ENCODE results near the gene CHMP4B.

CHMP4B gene

DNA sequence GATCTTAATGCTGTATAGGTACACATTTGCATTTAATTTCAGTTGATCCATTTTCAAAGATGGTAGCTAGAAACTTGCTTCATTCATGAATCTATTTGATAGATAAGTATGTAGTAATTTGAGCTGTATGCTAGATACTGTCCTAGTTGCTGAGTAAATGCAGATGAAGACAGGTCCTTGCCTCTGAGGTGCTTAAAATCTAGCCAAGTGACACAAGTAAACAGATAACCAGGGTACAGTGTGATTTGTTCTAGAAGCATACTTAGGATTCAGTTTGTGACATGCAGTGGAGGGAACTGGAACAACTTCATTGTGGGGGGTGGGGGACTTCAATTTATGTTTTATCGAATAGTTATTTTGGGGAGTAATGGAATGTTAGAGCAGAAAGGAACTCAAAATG is 9.2 kb downstream of the CHMP4B start:
- DNase-seq (ENCODE audit: low read depth), result no peak

DNA sequence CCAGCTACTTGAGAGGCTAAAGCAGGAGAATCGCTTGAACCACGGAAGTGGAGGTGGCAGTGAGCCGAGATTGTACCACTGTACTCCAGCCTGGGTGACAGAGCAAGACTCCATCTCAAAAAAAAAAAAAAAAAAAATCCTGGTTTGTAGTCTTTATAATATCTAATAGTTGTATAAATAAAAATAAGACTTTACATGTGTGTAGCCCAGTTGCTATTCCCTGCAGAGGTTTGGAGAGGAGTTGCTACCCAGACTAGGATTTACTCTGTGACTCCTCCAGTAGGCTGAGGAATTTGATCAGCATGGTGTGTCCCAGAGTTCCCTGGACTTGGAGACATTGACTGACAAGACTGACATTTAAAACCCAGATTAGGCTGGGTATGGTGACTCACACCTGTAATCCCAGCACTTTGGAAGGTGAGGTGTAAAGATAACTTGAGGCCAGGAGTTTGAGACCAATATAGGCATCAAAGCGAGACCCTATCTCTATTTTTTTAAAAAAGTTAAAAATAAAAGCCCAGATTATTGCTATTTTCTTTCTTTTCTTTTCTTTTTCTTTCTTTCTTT is 10.2 kb downstream of the CHMP4B start:
- DNase-seq (ENCODE audit: low read depth), result no peak

DNA sequence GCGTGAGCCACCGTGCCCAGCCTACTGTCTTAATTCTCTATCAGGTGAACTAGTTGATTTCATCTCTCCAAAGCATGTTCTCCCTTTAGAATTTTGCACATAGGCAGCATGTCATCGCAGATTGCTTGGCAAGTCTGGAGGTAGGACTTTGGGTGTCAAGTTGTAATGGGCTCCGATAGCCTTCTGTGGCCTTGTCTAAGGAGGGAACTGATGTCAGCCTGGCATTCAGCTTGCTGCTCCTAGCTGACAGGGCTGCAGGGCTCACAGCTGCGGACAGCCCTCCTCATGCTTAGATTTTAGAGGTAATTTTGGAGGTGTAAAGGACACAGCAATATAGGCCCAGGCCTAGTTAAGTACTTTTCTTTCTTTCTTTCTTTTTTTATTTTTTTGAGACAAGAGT is 11.3 kb downstream of the CHMP4B start:
- DNase-seq (ENCODE audit: low read depth), result no peak

DNA sequence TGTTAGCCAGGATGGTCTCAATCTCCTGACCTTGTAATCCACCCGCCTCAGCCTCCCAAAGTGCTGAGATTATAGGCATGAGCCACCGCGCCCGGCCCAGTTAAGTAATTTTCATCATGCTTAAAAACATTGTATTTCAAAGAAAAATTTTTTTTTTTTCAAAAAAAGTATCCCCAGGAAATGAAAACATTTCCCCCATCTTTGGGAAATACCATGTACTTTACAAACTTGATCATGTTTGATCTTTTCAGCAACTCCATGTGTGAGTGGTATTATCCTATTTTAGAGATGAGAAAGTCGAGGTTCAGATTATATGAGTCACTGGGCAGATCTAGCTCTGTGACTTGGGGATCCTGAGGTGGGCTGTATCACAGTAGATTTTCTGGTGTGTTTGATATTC is 11.8 kb downstream of the CHMP4B start:
- no peak for DNase-seq (ENCODE audit: low read depth)

DNA sequence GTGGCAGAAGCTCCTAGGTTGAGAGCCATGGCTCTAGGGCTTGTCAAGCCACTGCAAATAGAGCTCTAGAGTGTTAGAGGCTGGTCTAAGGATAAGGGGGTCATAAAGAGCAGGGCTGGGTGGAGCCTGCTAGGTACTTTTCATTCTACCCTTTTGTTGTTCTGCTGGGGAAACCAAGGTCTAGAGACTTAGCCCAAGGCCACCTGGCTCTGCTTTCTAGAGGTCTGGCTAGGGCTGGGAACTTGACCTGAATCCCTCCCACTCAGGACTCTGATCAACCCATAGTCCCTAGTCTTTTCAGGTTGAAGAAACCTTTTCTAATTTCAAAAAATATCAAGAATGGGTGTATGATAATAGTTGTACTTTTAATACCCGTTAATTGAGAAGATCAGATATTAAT is 13.7 kb downstream of the CHMP4B start:
- DNase-seq (ENCODE audit: low read depth), result no peak

DNA sequence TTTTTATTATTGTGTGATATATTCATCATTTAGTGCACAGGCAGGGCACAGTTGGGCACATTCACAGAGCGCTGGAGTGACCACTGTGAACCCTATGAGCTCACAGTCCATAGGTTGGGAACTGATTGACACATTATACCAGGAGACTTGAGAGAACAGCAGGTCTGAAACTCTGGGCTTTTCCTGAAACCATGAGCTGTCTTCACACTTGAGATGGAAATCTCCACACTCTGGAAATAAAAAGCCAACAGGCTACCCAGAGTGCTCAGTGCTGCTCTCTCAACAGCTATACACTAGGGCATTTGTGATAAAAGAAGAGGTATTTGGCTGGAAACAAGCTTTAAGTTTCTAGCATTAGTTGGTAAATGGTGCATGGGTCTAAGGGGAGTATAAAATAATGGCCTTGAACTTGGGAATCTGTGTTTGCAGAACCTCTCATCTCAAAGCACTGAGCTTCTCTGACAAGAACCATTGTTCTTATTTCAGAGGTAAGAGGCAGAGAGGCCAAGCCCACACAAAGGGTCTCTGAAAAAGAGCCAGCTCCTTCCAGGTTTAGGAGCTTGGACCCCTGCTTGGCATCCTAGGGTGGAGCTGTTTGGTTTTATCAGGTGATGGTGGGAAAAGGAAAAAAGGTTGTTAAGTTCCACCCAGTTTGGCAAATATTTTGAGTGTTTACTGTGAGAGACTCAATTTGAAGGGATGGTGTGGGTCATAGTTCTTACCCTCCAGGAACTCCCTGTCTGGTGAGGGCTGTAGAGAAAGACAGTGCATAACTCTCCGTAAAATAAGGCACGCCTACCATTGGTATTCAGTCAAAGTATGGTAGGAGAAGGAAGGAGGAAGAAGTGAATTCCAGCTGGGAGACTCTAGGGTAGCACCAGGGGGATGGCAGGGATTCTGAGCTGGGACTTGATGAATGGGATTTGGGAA is 14.5 kb downstream of the CHMP4B start:
- DNase-seq (ENCODE audit: low read depth), result no peak

DNA sequence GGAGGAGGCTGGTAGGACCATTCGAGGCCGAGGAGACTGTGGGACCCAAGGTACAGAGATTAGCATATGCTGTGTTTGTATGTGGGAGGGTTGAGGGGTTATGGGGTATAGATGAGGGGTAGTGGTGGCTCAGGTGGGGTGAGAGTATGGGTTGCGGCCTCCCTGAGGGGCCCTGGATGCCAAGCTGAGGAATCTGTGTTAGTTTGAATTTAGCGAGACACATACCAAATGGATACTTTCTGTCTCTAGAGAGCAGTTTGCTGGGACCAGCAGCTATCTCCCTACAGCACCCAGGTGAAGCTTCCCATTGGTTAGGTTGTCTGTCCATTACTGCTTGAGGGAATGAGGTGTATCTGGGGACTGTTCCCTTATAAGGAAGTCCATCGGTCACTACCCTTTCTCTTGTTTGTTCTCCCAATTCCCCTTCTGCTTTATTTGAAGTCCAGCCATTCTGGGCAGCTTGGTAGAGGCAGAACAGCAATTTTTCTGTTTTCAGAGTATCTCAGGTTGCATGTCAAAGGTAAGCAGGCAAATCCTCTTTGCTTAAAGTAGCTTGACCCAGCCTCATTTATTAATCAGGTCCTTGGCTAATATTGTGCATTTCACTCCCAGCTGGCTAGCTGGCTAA is 15.2 kb downstream of the CHMP4B start:
- DNase-seq (ENCODE audit: low read depth), result no peak

DNA sequence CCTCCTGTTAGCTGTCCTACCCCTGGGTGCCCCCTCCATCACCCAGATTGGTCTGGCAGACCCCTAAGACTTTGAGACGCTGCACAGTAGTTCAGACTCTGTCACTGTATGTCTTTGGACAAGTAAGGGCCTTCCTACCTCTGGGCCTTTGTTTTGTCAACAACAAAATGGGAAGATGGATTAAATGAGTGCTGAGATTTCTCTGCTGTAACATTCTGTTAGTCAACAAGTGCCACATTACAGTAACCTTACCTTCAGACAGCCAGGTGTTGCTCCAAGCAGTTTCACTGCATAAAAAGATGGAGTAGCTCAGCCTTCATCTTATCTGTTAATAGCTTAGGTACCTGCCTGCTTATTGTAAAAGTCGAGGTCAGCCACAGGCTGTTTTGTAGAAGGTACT is 16.0 kb downstream of the CHMP4B start:
- DNase-seq (ENCODE audit: low read depth), result no peak

DNA sequence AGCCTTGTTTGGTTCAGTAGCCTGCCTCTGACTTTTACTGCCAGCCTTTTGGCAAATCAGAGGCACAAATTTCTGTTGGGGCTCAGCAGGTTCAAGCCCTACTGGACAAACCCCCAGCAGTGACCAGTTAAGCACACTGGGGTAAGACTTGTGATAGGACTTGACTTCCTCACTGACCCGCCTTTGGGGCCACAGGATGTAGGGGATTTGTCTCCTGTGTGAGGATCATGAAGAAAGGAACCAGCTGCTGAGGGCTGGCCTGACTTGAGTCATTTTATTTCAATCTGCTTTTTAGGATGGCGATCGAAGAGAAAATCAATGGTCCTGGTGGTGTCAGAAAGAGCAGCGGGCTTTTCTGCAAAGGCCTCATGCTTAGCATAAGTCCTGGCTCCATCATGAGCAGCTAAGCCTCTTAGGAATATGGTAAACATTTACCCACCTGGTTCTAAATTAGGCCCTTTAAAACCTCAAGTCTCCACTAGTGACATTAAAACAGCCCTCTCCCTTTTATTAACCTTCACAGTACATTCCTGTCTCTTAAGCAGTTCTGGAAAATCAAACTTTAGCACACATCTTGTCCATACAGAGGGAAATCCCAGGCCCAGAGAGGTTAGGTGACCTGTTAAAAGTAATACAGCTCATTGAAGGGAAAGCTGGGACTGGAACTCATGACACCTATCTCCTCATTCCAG is 16.6 kb downstream of the CHMP4B start:
- no peak for DNase-seq (ENCODE audit: low read depth)

DNA sequence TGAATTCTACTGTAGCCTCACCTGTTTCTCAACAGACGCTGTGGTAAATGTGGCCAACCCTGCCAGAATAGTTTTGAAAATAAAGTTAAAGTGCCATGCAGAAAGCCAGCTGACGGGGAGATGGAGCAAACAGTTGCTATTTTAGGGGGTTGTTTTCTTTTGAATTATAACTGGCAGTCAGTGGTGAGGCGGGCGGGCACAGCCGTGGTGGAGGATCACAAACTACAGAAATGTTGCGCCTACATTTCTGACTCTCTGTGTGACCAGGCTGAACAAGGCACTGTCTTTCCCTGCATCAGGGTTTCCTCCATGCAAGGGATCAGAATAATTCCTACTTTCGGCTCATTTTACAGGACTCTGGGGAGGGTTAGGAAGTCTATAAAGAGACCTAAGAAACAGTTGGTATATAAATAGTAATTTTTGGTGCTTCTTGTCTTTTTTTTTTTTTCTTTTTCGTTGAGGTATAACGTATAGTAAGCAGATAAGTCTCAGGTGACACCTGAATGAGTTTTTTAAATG is 17.2 kb downstream of the CHMP4B start:
- DNase-seq (ENCODE audit: low read depth), result no peak

DNA sequence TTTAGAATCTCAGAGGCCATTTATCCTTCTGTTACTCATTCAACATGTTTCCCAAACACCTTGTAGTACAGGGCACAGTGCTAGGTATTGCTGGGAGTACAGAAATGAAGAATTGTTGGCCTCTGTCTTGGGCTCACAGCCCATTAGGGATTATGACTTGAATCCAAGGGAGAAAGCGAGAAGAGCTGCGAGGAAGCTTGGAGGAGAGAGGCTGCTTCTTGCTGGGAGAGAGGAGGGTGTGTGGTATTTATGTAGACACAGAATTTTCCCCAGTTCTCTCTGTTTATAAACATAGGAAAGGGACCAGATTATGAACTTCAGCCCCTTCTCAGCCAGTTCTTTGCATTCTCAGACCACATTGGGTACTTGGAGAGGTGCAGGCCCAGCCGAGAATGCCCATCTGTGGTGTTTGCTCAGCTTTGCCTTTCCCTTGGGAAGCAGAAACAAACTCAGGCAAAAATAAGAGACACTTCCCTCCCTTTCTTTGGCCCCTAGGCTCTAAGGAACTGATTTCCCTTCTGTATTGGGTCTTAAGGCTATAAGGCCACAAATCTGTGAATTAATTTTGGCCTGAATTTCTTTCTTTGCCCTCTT is 17.9 kb downstream of the CHMP4B start:
- DNase-seq (ENCODE audit: low read depth), result no peak

DNA sequence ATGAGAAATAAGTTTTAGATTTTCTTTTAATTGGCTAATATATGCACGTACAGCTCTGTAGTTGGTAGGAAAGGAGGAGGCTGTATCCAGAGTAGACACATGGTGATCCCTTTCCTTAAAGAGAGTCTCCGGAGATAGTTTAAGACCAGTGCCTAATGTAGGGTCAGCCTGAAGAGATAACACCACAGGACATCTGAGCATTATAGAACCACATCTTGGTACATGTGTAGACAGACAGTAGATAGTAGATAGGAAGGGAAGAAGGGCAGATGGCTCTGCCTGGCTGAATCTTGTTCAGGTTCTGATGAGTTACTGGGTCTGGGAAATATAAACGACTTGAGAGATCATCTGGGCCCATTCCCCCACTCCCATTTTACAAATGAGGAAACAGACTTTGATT is 18.5 kb downstream of the CHMP4B start:
- no peak for DNase-seq (ENCODE audit: low read depth)

DNA sequence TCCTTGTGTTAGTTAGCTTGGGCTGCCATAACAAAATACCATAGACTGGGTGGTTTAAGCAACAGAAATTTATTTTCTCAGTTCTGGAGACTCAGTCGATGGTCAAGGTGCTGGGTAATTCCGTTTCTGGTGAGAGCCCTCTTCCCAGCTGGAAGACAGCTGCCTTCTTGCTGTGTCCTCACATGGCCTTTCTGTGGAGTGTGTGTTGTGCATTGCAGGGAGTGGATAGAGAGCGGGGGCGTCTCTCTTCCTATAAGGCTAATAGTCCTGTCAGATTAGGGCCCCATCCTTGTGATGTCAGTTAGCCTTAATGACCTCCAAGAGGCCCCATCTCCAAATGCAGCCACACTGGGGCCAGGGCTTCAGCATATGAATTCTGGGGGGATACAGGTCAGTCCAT is 19.2 kb downstream of the CHMP4B start:
- no peak for DNase-seq (ENCODE audit: low read depth)

DNA sequence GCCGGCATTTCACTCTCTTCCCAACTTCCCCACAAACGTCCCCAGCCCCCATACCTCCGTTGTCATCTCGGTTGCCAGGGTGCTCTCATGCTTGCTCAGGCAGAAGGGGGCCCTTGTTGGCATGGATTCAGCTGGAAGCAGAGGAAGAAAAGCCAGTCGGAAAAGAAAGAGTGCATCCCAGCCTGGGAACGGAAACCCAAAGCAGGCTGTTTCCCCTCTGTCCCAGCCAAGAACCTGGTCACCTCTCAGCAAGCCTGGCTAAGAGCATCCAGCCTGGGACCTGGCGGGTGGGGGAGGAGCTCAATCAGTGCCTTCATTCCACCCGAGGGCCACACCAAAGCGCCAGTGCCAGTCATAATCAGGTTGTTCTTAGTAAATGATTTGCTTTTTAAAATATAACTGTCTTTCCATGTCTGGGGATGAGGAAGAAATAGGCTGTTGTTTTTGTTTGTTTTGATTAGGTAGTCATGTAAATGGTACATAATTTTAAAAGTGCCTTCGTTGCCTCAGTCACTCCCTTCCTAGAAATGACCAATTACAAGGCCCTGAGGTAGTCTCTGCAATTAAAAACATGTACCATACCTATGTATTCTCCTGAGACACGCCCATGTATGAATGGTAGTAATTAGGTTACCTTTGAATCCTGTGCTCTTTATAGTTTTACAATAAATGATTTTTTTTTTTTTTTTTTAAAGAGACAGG is 21.1 kb downstream of the CHMP4B start:
- no peak for DNase-seq (ENCODE audit: low read depth)

DNA sequence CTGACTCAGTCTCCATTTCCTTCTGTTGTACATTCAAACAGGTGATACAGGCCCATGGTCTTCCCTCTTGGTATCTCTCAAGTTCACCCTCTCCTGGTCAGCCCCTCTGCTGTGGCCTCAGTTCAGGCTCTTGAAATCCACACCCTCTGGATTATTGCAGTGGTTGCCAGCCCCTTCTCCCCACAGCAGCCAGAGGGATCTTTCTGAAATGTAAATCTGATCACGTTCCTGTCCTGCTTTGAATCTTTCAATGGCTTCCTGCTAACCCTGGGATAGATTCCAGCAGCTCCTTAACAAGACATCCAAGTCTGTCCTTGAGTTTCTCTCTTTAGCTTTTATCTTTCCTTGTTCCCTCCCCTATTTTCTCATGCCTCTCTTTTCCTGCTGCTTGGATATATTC is 22.2 kb downstream of the CHMP4B start:
- no peak for DNase-seq (ENCODE audit: low read depth)

DNA sequence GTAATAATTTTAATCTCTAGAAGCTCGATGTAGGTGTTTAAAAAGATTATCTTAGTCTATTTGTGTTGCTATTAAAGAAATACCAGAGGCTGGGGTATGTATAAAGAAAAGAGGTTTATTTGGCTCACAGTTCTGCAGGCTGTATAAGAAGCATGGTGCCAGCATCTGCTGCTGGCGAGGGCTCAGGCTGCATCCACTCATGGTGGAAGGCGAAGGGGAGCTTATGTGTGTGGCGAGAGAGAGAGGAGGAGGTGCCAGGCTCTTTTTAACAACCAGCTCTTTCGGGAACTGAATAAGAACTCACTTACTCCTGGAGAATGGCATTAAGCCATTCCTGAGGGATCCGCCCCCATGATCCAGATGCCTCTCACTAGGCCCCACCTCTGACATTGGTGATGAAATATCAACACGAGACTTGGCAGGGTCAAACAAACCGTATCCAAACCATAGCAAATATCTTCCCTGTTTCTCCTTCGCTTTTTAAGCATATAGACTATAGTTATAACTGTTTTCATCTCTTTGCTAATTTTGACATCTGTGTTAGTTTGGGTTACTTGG is 24.5 kb downstream of the CHMP4B start:
- no peak for DNase-seq (ENCODE audit: low read depth)

DNA sequence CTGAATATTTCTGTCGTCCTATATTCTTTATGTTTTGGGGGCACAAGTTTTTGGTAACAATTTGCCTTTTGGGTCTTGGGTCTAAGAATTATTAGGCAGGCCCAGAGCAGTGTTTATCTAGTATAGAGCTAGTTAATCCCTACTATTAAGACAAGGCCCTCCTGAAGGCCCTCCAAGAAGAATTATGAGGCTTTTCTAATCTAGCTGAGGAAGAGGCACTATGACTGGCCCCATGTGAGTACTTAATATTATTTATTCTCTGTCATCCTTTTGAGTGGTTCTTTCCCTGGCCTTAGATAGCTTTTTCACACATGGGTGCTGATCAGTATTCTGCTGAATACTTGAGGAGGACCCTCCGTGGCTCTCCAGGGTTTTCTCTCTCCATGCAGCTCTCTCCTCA is 25.1 kb downstream of the CHMP4B start:
- no peak for DNase-seq (ENCODE audit: low read depth)

DNA sequence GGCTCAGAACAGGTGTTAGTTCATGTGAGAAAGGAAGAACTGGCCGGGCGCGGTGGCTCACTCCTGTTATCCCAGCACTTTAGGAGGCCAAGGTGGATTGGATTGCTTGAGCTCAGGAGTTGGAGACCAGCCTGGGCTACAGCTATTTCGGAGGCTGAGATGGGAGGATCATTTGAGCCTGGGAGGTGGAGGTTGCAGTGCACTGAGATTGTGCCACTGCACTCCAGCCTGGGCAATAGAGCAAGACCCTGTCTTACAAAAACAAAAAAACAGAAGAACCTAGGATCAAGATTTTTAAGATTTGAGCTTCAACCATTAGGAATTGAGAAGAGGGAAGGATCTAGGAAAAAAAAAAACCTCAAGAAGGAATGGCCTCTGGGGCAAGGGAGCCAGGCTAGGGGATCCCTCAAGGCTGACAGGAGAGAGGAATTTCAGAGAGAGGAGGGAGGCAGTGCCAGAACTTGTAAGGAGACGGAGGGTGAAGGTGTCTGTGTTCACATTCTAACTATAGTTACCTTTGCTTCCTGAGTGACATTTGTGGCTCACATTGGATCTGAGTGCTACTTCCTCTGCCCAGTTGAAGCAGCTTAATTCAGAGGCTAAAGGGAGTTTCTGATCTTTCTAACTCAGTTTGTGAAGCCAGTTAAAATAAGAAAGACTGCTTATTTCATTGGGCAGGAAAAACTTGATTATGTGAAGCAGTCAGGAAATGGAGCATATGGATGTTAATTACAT is 26.1 kb downstream of the CHMP4B start:
- no peak for DNase-seq (ENCODE audit: low read depth)

DNA sequence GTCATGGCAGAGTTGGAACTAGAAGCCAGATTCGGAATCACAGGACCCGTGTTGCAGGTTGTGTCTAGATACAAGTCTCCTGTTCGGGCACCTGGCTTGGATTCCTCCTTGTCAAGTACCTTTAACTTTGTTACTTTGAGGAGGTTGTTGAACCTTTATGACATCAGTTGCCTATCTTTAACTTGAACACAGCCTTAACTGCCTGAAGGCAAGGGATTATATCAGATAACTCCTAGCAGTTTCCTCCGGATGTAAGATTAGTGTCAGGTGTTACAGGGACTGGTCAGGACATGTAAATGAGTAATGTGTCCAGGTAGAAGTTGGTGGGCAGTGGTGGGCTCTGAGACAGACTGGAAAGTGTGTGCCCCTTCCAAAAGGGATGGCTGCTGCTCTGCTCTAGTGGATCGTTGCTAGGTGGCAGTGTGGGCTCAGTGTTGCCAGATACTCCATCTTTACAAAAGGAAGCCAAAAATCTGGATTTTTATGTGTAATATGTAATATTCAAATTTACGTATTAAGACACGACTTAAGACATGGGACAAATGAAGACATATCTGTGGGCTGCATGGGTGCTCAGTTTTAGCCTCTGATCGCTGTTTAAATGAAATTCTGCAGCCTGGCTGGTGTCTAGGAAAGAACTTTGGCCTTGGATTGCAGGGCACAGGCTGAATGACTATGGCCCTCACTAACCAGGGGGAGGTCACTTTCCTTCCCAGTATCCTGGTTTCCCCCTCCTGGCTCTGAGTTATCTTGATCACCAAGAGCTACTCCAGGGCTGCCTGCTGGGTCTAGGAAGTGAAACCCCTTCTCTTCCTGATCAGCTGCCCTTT is 27.1 kb downstream of the CHMP4B start:
- DNase-seq (ENCODE audit: low read depth), result no peak

DNA sequence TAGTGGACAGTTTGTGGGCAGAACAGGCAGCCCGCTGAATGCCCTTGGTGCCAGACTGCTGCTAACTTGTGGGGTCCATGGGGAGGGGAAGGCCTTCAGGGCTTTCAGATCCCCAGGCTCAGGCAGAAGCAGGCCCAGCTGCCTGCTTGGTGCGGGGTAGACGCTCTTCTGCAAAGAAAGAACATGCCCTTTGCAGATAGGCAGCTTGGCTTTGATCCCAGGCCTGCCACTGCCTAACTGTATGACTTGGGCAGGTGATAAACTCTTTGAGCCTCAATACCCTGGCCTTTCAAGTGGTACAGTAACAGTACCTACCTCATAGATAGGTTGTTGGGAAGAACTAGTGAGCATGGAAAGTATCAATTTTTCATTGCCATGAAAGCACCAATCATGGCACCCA is 28.4 kb downstream of the CHMP4B start:
- no peak for DNase-seq (ENCODE audit: low read depth)
